K562 (cell line): ENCODE results near the gene LRCH1. TPM values are rescaled to one million over a fixed set of nuclear protein-coding genes. Genes with fewer than 3 reads are reported as not detected.

Experiments
- ATAC-seq: fragments of 200-7000 bp; cut with Tn5 transposase; 3 replicates; pipeline ENCODE4 v1.9.1; 2020; ENCODE audit warnings: moderate library complexity
- BruUV-seq: library from RNA; stranded (reverse); fragments of 400-500 nt; replicated peaks from 2 replicates; lab custom pipeline; 2021; lab: Mats Ljungman, UMichigan
- CTCF ChIA-PET: fragments of 300-600 bp; formaldehyde crosslinking; extraction: SDS; loops from one replicate; lab custom pipeline; 2021; ENCODE audit warnings: low intra/inter-chr PET ratio; lab: Yijun Ruan, JAX
- POLR2A ChIA-PET: fragments of 300-600, 350-650 bp; sonication (Branson Sonifier 250); formaldehyde crosslinking; extraction: SDS; loops from one replicate; lab custom pipeline; 2021; ENCODE audit warnings: antibody characterized with exemption, inconsistent platforms; lab: Yijun Ruan, JAX
- DNase-seq, 4 experiments: peaks; one replicate each; pipeline versions ENCODE4 v3.0.0 to v3.0.0-alpha.2; 2011 to 2018; ENCODE audit warnings: low spot score in 3 of 4, mixed read lengths in 3 of 4; ENCODE audit errors: extremely low read depth in 1 of 4
- FAIRE-seq: peaks from 2 replicates; lab custom pipeline; 2011; peaks lifted over from hg19 to GRCh38; lab: Jason Lieb, UNC
- H2AFZ ChIP-seq: 2 replicates; pipeline ENCODE4 v1.6.0; 2011; ENCODE audit warnings: low read depth, low read length, control low read depth, inconsistent platforms
- H3K27ac ChIP-seq: fragments of 200-600 bp; 3 replicates; pipeline ENCODE4 v1.8.0; 2011; ENCODE audit warnings: low read depth, mild to moderate bottlenecking, control low read depth, inconsistent platforms, low read length, moderate library complexity, mixed read lengths; ENCODE audit errors: extremely low read depth
- H3K27me3 ChIP-seq, 2 experiments: fragments of 300-600 bp in 1 of 2; 2 replicates in 1 of 2; 3 replicates in 1 of 2; pipeline versions ENCODE4 v1.6.0 to v1.8.0; 2011; ENCODE audit warnings: inconsistent platforms in 2 of 2, low read length in 2 of 2, mild to moderate bottlenecking in 1 of 2, mixed read lengths in 1 of 2, moderate library complexity in 1 of 2; ENCODE audit not compliant: control insufficient read depth in 2 of 2, insufficient read depth in 2 of 2
- H3K36me3 ChIP-seq: fragments of 300-600 bp; 3 replicates; pipeline ENCODE4 v1.8.0; 2011; ENCODE audit warnings: mild to moderate bottlenecking, low read length, inconsistent platforms; ENCODE audit not compliant: control insufficient read depth, insufficient read depth
- H3K4me1 ChIP-seq, 2 experiments: fragments of 200-600 bp in 1 of 2; replicated peaks in 1 of 2; 2 replicates in 1 of 2; 3 replicates in 1 of 2; pipeline versions ENCODE4 v1.5.1 to v1.8.0; 2011; ENCODE audit warnings: inconsistent platforms in 2 of 2, low read length in 2 of 2, mild to moderate bottlenecking in 1 of 2, mixed read lengths in 1 of 2, moderate library complexity in 1 of 2; ENCODE audit not compliant: control insufficient read depth in 2 of 2, insufficient read depth in 2 of 2
- H3K4me2 ChIP-seq: 2 replicates; pipeline ENCODE4 v1.6.1; 2011; ENCODE audit warnings: low read length, control low read depth, inconsistent platforms, mixed read lengths; ENCODE audit not compliant: insufficient read depth
- H3K4me3 ChIP-seq: fragments of 200-600 bp; sonication (generic), shearing (Covaris generic); 2 replicates; pipeline ENCODE4 v1.5.1; 2016; ENCODE audit warnings: control low read depth, inconsistent platforms
- H3K79me2 ChIP-seq: fragments of 200-600 bp; 3 replicates; pipeline ENCODE4 v1.8.0; 2011; ENCODE audit warnings: low read length, inconsistent platforms; ENCODE audit not compliant: control insufficient read depth, insufficient read depth
- H3K9ac ChIP-seq, 2 experiments: 2 replicates each; pipeline versions ENCODE4 v1.6.0 to v1.6.1; 2011; ENCODE audit warnings: low read depth in 2 of 2, low read length in 2 of 2, control low read depth in 1 of 2, inconsistent platforms in 1 of 2, mild to moderate bottlenecking in 1 of 2, mixed read lengths in 1 of 2; ENCODE audit not compliant: insufficient read depth in 1 of 2
- H3K9me1 ChIP-seq: one replicate; pipeline ENCODE4 v1.6.0; 2011; ENCODE audit warnings: inconsistent platforms, mild to moderate bottlenecking, low read length, moderate library complexity; ENCODE audit not compliant: control insufficient read depth, insufficient read depth
- H3K9me3 ChIP-seq: replicated peaks from 2 replicates; pipeline ENCODE4 v1.5.1; 2011; ENCODE audit warnings: low read depth, low read length, inconsistent platforms; ENCODE audit not compliant: control insufficient read depth, insufficient read depth
- H4K20me1 ChIP-seq: replicated peaks from 2 replicates; pipeline ENCODE4 v1.6.1; 2011; ENCODE audit warnings: low read length, inconsistent platforms, mixed read lengths; ENCODE audit not compliant: control insufficient read depth, insufficient read depth
- CEBPB ChIP-seq: fragments of 450-650 bp; IDR thresholded peaks from 2 replicates; pipeline ENCODE4 v1.6.1; 2016; ENCODE audit warnings: missing genetic modification characterization, missing compliant biosample characterization
- DPF2 ChIP-seq: fragments of 450-650 bp; IDR thresholded peaks from 2 replicates; pipeline ENCODE4 v1.6.1; 2016
- ELF2 ChIP-seq: fragments of 250-450 bp; sonication (Bioruptor Pico); IDR thresholded peaks from 2 replicates; pipeline ENCODE4 v1.5.0; 2021; ENCODE audit warnings: mild to moderate bottlenecking
- HDAC2 ChIP-seq: fragments of 450-650 bp; IDR thresholded peaks from 2 replicates; pipeline ENCODE4 v1.6.1; 2016; ENCODE audit warnings: mild to moderate bottlenecking
- LEF1 ChIP-seq: fragments of 450-650 bp; IDR thresholded peaks from 2 replicates; pipeline ENCODE4 v1.6.1; 2016; ENCODE audit warnings: mild to moderate bottlenecking
- NRF1 ChIP-seq, 2 experiments: fragments of 450-650 bp; IDR thresholded peaks in 1 of 2; conservative IDR thresholded peaks in 1 of 2; 2 replicates each; pipeline ENCODE4 v1.6.1; 2014; ENCODE audit warnings: mild to moderate bottlenecking in 2 of 2
- PCBP2 ChIP-seq: fragments of 200-400 bp; formaldehyde crosslinking; IDR thresholded peaks from 2 replicates; pipeline ENCODE4 v1.6.1; 2018; ENCODE audit warnings: low read length, low read depth, mild to moderate bottlenecking, moderate library complexity; ENCODE audit not compliant: poor library complexity, severe bottlenecking
- ZNF318 ChIP-seq, 2 experiments: fragments of 450-650 bp; IDR thresholded peaks; 2 replicates each; pipeline ENCODE4 v1.6.1; 2016; ENCODE audit warnings: mild to moderate bottlenecking in 2 of 2, borderline replicate concordance in 1 of 2, low read depth in 1 of 2, moderate library complexity in 1 of 2
- ZNF395 ChIP-seq: fragments of 200-800 bp; sonication (Bioruptor generic); IDR thresholded peaks from 2 replicates; pipeline ENCODE4 v1.6.1; 2017; ENCODE audit warnings: missing genetic modification characterization, missing compliant biosample characterization
- WGBS: fragments of 100-300 bp; shearing (Covaris generic); methylation state at CpG from one replicate; pipeline ENCODE4 v1.1.6; 2016; ENCODE audit warnings: low coverage, mixed read lengths; ENCODE audit not compliant: insufficient coverage; ENCODE audit errors: missing lambda C conversion rate; 5-methylcytosine and 5-hydroxymethylcytosine counted together
- in situ Hi-C: fragments of 300-500 bp; cut with MboI; formaldehyde crosslinking; loops from 4 replicates; pipeline ENCODE4 v1.15.0; 2018; ENCODE audit warnings: inconsistent platforms, mixed read lengths
- intact Hi-C: fragments of 100-400 bp; cut with micrococcal nuclease; formaldehyde crosslinking; loops from 2 replicates; pipeline ENCODE4 v1.14.2; 2022
- polyA plus RNA-seq, 8 experiments: library from polyadenylated mRNA; depleted of rRNA in 4 of 8; stranded (reverse) in 5 of 8; unstranded in 3 of 8; fragments of >200 nt; fragmentation: Nextera tagmentation in 2 of 8; fragmentation: Illumina TruSeq in 1 of 8; extraction: Ambion mirVana in 2 of 8; extraction: Trizol in 1 of 8; gene quantifications; 2 replicates each; pipeline versions ENCODE4 v1.2.1 to v1.2.3, GENCODE V29; 2011 to 2014; ENCODE audit warnings: inconsistent platforms in 1 of 8, missing spikeins in 1 of 8
- total RNA-seq, 7 experiments: library from RNA; depleted of rRNA in 6 of 7; stranded (reverse); fragments of >200 nt in 6 of 7; fragmentation: Illumina TruSeq in 2 of 7; extraction: Trizol in 2 of 7; gene quantifications; 2 replicates each; pipeline versions ENCODE4 v1.2.1 to v1.2.3, GENCODE V29; 2011 to 2021; ENCODE audit warnings: low replicate concordance in 1 of 7
- TF ChIP-seq, protein P1 (sequence below): sonication (generic); formaldehyde crosslinking; IDR thresholded peaks from 2 replicates; pipeline ENCODE4 v1.9.0; 2022; ENCODE audit warnings: mild to moderate bottlenecking, missing genetic modification reagents

The LRCH1 gene
- total and polyA plus RNA-seq, 9 of the 15 experiments (the other 6 are each of a cell fraction or from before 2014, with no cell fraction given) = 1.1 to 6.8 (median 3.7) TPM

DNA sequence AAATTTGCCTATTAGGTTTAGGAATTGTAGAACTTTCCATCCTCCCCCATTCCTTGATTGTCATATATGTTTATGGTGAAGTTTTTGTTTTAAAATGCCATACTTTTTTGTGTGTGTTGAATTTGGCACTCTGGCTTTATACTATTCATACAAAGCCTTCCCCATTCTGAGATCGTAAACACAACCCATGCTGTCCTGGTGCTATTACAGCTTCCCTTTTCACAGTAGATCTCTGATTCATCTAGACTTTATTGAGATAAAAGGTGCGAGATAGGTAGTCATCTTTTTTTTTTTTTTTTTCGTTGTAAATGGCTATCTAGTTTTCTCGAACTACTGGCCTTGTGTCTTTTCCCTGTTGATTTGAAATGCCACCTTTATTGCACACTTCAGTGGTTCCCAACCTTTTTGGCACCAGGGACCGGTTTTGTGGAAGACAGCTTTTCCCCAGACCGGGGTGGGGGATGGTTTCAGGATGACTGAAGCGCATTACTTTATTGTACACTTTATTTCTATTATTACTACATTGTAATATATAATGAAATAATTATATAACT, 94.6 kb downstream of the LRCH1 start:
- TF ChIP-seq DPF2 (no peak), ZNF395 (CRISPR knock-in tag) (no peak), NRF1 (conservative IDR thresholded peaks at IDR 0.05 in 1 of 2, IDR thresholded peaks at IDR 0.05 in 1 of 2) (no peak), ELF2 (CRISPR knock-in tag) (no peak), PCBP2 (no peak), CEBPB (tag) (no peak), ZNF318 (IDR thresholded peaks at IDR 0.05; ENCODE audit: borderline replicate concordance in 1 of 2, low read depth in 1 of 2) (no peak), LEF1 (no peak), HDAC2 (no peak)
- TF ChIP-seq, protein P1, sequence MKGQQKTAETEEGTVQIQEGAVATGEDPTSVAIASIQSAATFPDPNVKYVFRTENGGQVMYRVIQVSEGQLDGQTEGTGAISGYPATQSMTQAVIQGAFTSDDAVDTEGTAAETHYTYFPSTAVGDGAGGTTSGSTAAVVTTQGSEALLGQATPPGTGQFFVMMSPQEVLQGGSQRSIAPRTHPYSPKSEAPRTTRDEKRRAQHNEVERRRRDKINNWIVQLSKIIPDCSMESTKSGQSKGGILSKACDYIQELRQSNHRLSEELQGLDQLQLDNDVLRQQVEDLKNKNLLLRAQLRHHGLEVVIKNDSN (CRISPR knock-in tag) = no peak
- peaks cover 3% of the 10 kb centered on the region; the same call in 1 of the 3 replicates for H3K36me3 ChIP-seq
- no peaks in the 10 kb centered on the region for H3K9me1 ChIP-seq
- no peak overlapping the region for H3K27ac ChIP-seq
- no peak overlapping the region for H2AFZ ChIP-seq
- peaks cover 4% of the 10 kb centered on the region for H4K20me1 ChIP-seq
- WGBS = 43% methylated on average over 6 of the region's 7 CpGs
- in situ Hi-C loops (no loop called here), intact Hi-C loops (no loop called here)
- BruUV-seq = no TSS peak
- ChIA-PET POLR2A (no interaction called here), CTCF (no interaction called here)
- no peak for DNase-seq
- H3K79me2 ChIP-seq = peaks cover 12% of the 10 kb centered on the region; the same call in 2 of the 3 replicates
- no peak overlapping the region for H3K4me3 ChIP-seq
- H3K9ac ChIP-seq = no peak overlapping the region
- no peak for FAIRE-seq
- H3K4me2 ChIP-seq = no peak overlapping the region
- peaks cover 0 to 4% of the 10 kb centered on the region in 2 experiments; a peak in 4 of 5 replicates for H3K4me1 ChIP-seq
- no peaks in the 10 kb centered on the region for H3K9me3 ChIP-seq
- H3K27me3 ChIP-seq = no peaks in the 10 kb centered on the region
- ATAC-seq = no peak
